Transverse colon (tissue), 4 donors: ENCODE results near the gene PYGM.

ENCODE experiments used
- CTCF ChIP-seq, 5 experiments: fragments of 200-600 bp in 3 of 5; fragments of 450-650 bp in 2 of 5; sonication (generic) in 3 of 5; IDR thresholded peaks; 1 replicate in 2 of 5; 2 replicates in 3 of 5; pipeline ENCODE4 v1.5.1; 2016 to 2017; ENCODE audit warnings: antibody characterized with exemption in 5 of 5, inconsistent platforms in 3 of 5, mild to moderate bottlenecking in 2 of 5, moderate library complexity in 1 of 5
- POLR2AphosphoS5 ChIP-seq, 3 donors: sonication (generic); formaldehyde crosslinking; IDR thresholded peaks; one replicate each; pipeline ENCODE4 v1.6.1; 2016; ENCODE audit warnings: antibody characterized with exemption in 3 of 3

- TF ChIP-seq CTCF (IDR thresholded peaks at IDR 0.05): no peak
- no peak for TF ChIP-seq POLR2AphosphoS5 (IDR thresholded peaks at IDR 0.05)
Measured at GRCh38 chr11:64716473-64717267, 43.1 kb downstream of the PYGM start.
